Heart left ventricle (tissue), 16 donors: ENCODE results near the gene RFNG. TPM values are rescaled to one million over a fixed set of nuclear protein-coding genes. Genes with fewer than 3 reads are reported as not detected.

ENCODE experiments used
- ATAC-seq, 4 donors: fragments of 200-7000 bp; cut with Tn5 transposase; one replicate each; pipeline ENCODE4 v1.9.1; 2020 to 2022; ENCODE audit warnings: moderate library complexity in 4 of 4, mild to moderate bottlenecking in 3 of 4, moderate number of reproducible peaks in 1 of 4
- DNase-seq, 5 donors: peaks; one replicate each; pipeline ENCODE4 v3.0.0-alpha.2; 2020
- H3K27ac ChIP-seq, 12 donors: fragments of 200-600 bp; sonication (generic) in 4 of 12; one replicate each; pipeline versions ENCODE4 v1.5.0 to v1.8.0; 2016 to 2022; ENCODE audit warnings: mild to moderate bottlenecking in 2 of 12
- H3K27me3 ChIP-seq, 9 donors: fragments of 200-600 bp; sonication (generic) in 2 of 9; one replicate each; pipeline versions ENCODE4 v1.5.1 to v1.8.0; 2016 to 2022; ENCODE audit warnings: mild to moderate bottlenecking in 3 of 9
- H3K36me3 ChIP-seq, 9 donors: fragments of 200-600 bp; sonication (generic) in 2 of 9; one replicate each; pipeline versions ENCODE4 v1.5.0 to v1.8.0; 2018 to 2022; ENCODE audit warnings: mild to moderate bottlenecking in 2 of 9
- H3K4me1 ChIP-seq, 12 donors: fragments of 200-600 bp; sonication (generic) in 4 of 12; one replicate each; pipeline versions ENCODE4 v1.5.0 to v1.8.0; 2016 to 2022; ENCODE audit warnings: mild to moderate bottlenecking in 3 of 12
- H3K4me3 ChIP-seq, 12 donors: fragments of 200-600 bp; sonication (generic) in 4 of 12; one replicate each; pipeline versions ENCODE4 v1.5.0 to v1.8.0; 2017 to 2022; ENCODE audit warnings: mild to moderate bottlenecking in 9 of 12, moderate library complexity in 4 of 12
- H3K9me3 ChIP-seq, 12 donors: fragments of 200-600 bp; sonication (generic) in 4 of 12; one replicate each; pipeline versions ENCODE4 v1.5.0 to v1.8.0; 2016 to 2022; ENCODE audit warnings: mild to moderate bottlenecking in 1 of 12
- POLR2A ChIP-seq, 2 donors: fragments of 450-650 bp; IDR thresholded peaks; one replicate each; pipeline ENCODE4 v1.6.1; 2017; ENCODE audit warnings: antibody characterized with exemption in 2 of 2, mild to moderate bottlenecking in 2 of 2, moderate library complexity in 2 of 2
- WGBS, 4 donors: extraction: QIAGEN DNeasy Blood & Tissue Kit in 2 of 4; methylation state at CpG; one replicate each; pipeline versions ENCODE4 v1.1.5 to v1.1.7; 2013 to 2018; 5-methylcytosine and 5-hydroxymethylcytosine counted together
- intact Hi-C, 10 donors: fragments of 100-400 bp; cut with DNase I; formaldehyde crosslinking; loops; one replicate each; pipeline versions ENCODE4 v1.11.1 to v1.14.2; 2022
- polyA plus RNA-seq, 2 donors: library from polyadenylated mRNA; stranded (reverse); fragments of 200-250 nt; gene quantifications; one replicate each; pipeline ENCODE4 v1.2.3, GENCODE V29; 2013
- total RNA-seq, 9 donors: library from RNA; depleted of rRNA in 2 of 9; stranded (reverse); fragments of >200 nt in 2 of 9; fragmentation: NEBNext Ultra II Directional in 3 of 9; extraction: Animal tissue kit (Norgen Biotek cat#: 25700) in 3 of 9; gene quantifications; one replicate each; pipeline versions ENCODE4 v1.1.0 to v1.2.4, GENCODE V29; 2016 to 2023
- TF ChIP-seq, protein P1 (sequence below), 12 donors: fragments of 200-600 bp; sonication (generic) in 4 of 12; IDR thresholded peaks; one replicate each; pipeline versions ENCODE4 v1.5.0 to v1.8.0; 2018 to 2022; ENCODE audit warnings: antibody characterized with exemption in 12 of 12, mild to moderate bottlenecking in 5 of 12
- donor health status: ischemic (EF 13 %, LVEDD 7.1; RV severe dilation, severe dysfunction).
- donor health status: healthy with polysubstance abuse.
- donor health status: DM: no; HTN: yes; CAD: no.
- donor health status: DM: no; HTN: no; CAD: no.
- donor health status: ischemic (EF 25% LVEDD 6.9; RV normal size, moderate dysfunction).
- donor health status: ischemic (EF 25% LVEDD 5.7; RV mildly dilated, moderate dysfunction).
- donor health status: healthy.
- donor health status: DM: yes; HTN: yes; CAD: no.
- donor health status: ischemic (EF 35%, LVEDD 5.7; RV mildly dilated, moderate dysfunction).
- donor health status: nonischemic (EF 11% LVEDD 7.7; RV severe dilation, severe dysfunction).
- donor health status: DM: yes; HTN: yes; CAD: no.
- donor health status: PGD.
- donor health status: ischemic (EF 29% LVEDD 5.4; RV normal size, mild dysfunction).
- donor health status: nonischemic (EF 23%, LVEDD 6.1; RV moderate dilation, normal function).

The RFNG gene
- total and polyA plus RNA-seq, 11 donors = 16.4 to 30.6 (median 21.2) TPM

DNA sequence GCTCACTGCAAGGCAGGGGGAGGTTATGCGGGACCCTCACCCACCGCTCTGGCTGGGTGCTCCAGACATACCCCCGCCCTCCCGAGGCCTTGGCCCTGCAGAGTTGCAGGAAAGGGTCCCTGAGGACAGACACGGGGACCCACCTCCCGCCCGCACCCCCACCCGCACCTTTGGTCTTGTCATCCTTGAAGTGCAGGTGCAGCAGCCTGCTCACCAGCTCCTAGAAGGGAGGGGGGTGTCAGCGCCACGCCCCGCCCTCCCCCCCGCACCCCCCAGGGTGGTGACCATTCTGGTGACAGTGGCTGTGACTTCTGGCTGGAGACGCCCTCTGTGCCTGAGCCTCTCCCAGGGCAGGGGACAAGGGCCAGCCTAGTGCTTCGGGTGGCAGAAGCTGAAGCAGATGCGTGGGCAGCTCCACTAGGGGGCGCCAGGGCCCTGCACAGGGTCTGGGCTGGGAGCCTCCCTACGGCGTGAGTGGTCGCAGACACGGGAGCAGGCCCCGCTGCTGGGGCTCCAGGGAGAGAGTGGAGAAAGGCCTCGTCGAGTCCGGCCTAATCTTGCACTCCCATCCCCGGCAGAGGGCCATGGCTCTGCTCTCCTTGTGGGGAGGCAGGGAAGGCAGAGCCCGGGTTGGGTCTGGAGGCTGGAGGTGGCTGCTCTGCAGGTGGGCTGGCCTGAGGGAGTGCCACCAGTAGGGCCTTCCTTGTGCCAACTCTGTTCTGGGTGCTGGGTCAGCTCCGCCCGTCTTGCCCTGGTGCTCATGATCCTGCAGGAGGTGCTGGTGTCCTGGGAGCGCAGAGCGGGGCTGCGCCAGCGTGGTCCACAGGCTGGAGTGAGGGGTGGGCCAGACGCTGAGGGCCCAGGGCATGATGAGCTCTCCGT is 31.7 kb downstream of the RFNG start:
- TF ChIP-seq POLR2A (IDR thresholded peaks at IDR 0.05) = no peak
- TF ChIP-seq, protein P1, sequence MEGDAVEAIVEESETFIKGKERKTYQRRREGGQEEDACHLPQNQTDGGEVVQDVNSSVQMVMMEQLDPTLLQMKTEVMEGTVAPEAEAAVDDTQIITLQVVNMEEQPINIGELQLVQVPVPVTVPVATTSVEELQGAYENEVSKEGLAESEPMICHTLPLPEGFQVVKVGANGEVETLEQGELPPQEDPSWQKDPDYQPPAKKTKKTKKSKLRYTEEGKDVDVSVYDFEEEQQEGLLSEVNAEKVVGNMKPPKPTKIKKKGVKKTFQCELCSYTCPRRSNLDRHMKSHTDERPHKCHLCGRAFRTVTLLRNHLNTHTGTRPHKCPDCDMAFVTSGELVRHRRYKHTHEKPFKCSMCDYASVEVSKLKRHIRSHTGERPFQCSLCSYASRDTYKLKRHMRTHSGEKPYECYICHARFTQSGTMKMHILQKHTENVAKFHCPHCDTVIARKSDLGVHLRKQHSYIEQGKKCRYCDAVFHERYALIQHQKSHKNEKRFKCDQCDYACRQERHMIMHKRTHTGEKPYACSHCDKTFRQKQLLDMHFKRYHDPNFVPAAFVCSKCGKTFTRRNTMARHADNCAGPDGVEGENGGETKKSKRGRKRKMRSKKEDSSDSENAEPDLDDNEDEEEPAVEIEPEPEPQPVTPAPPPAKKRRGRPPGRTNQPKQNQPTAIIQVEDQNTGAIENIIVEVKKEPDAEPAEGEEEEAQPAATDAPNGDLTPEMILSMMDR (IDR thresholded peaks at IDR 0.05) = peak; percentile 44 to 77 (median 63)
- intact Hi-C loops = loop anchor here in 9 of 10 donors (2.0 to 10.0 kb wide), 5 partner anchors 43 to 155 kb away; partner anchors contain the start of genes ASPSCR1 (in 4 of the 9), NOTUM (in 1 of the 9) and P4HB (in 1 of the 9)
- 55 to 92% (median 67%) methylated on average over 7 to 34 of the region's 34 CpGs for WGBS, 4 donors

DNA sequence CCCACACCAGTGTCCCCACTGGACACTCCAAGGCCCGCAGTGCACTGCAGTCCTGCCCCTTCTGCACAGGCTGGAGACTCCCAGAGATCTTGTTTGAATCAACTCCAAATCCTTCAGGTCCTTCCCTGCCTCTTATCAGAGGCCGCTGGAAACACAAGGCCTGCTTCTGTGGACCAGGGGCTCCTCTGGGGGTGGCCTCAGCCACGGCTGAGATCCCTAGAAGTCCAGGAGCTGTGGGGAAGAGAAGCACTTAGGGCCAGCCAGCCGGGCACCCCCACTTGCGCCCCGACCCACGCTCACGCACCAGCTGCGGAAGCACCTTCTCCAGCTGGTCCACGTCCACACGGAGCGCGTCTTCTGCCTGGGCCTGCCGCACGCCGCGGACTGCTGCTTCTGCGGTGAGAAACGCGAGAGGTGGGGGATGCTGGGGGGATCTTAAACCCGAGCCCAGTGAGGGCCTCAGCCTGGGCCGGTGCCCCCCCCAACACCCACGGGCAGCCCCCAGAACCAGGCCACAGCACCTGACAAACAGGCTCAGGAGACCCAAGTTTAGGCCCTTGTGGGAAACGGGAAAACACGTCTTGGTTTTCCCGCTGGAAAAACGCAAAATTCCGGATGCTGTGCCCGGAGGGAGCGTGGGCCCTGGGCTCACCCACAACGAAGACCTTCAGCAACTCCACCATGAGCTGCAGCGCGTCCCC is 32.5 kb downstream of the RFNG start:
- Histone ChIP-seq H3K9me3 (no peaks in the 10 kb centered on the region), H3K4me1 (peaks cover 5 to 37% (median 21%) of the 10 kb centered on the region in 12 donors), H3K27me3 (no peaks in the 10 kb centered on the region), H3K4me3 (no peak overlapping the region), H3K27ac (no peak overlapping the region), H3K36me3 (peaks cover 0 to 21% (median 6%) of the 10 kb centered on the region in 9 donors)
- ATAC-seq = no peak
- intact Hi-C loops = loop anchor here in 1 of 10 donors (2.0 kb wide), 1 partner anchor 60 kb away; no protein-coding TSS in a partner anchor
- DNase-seq = no peak
- TF ChIP-seq, protein P1 (IDR thresholded peaks at IDR 0.05) = no peak
- no peak for TF ChIP-seq POLR2A (IDR thresholded peaks at IDR 0.05)
- WGBS, 4 donors = 89 to 91% (median 90%) methylated on average over 14 to 33 of the region's 33 CpGs

More for the DNA sequence above, 31.7 kb downstream of the RFNG start:
- ATAC-seq (no peak), DNase-seq (peak in 4 of 5 donors; percentile 53 to 86 (median 64))
- no peak overlapping the region for H3K4me3 ChIP-seq
- H3K4me1 ChIP-seq = peaks cover 5 to 37% (median 23%) of the 10 kb centered on the region in 12 donors
- H3K27me3 ChIP-seq = no peaks in the 10 kb centered on the region
- peaks cover 0 to 21% (median 6%) of the 10 kb centered on the region in 9 donors for H3K36me3 ChIP-seq
- no peaks in the 10 kb centered on the region for H3K9me3 ChIP-seq
- H3K27ac ChIP-seq = no peak overlapping the region

DNA sequence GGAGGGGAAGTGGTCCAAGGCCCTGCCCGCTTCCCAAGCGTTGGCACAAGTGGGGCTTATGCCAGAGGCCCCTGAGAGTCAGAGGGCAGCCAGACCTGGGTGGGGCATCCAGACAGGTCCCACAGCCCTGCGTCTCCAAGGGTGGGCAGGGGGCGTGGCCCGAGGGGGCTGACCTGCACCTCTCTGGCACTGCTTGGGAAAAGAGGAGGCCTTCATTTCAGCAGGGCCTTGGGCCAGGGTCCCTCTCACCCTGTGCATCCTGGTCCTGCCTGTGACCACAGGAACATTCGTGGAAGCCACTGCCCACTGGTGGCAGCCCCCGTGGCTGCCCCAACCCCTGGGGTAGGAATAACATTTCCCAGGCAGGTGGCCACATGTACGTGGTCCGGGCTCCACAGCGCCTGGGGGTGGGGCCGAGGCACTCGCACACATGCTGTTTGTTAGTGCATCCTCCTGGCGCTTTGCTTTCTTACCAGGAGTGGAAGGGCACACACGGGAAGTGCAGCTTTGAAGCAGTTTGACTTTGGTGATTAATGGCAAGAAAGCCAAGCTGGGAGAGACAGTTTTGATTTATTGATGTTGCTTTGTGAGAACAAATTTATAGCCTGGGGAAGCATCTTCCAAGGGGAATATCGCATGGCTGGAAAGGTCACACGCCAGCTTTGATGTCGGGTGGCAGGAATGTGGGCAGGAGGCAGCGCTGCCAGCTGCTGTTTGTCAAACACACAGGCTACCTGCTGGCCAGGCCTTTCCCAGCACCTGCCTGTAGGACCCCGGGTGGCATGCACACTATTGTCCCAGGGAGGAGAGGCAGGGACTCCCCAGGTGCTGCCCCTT is 33.2 kb downstream of the RFNG start:
- Histone ChIP-seq H3K4me3 (no peak overlapping the region), H3K9me3 (no peaks in the 10 kb centered on the region), H3K36me3 (peaks cover 0 to 21% (median 6%) of the 10 kb centered on the region in 9 donors), H3K4me1 (peaks cover 5 to 36% (median 14%) of the 10 kb centered on the region in 12 donors), H3K27me3 (no peaks in the 10 kb centered on the region), H3K27ac (no peak overlapping the region)
- 79 to 81% (median 80%) methylated on average over 14 to 19 of the region's 19 CpGs for WGBS, 4 donors
- ATAC-seq = no peak
- TF ChIP-seq, protein P1 (IDR thresholded peaks at IDR 0.05) = no peak
- no peak for TF ChIP-seq POLR2A (IDR thresholded peaks at IDR 0.05)
- intact Hi-C loops = loop anchor here in 1 of 10 donors (2.0 kb wide), 1 partner anchor 60 kb away; no protein-coding TSS in a partner anchor
- no peak for DNase-seq
